ENCODE measurements around the gene IQGAP2. TPM values are rescaled to one million over a fixed set of nuclear protein-coding genes. Genes with fewer than 3 reads are reported as not detected.

Gene IQGAP2
- total and polyA plus RNA-seq, 2 of the 8 experiments (the other 6 are each of a cell fraction or from before 2014, with no cell fraction given) = 19.7 to 66.0 TPM

- TF ChIP-seq SP2 (IDR thresholded peaks at IDR 0.05; ENCODE audit: low read length) (no peak), SUZ12 (IDR thresholded peaks at IDR 0.05; ENCODE audit: low read length) (no peak), SIN3A (conservative IDR thresholded peaks at IDR 0.05 in 1 of 2, IDR thresholded peaks at IDR 0.05 in 1 of 2; ENCODE audit: low read depth in 1 of 2, low read length in 2 of 2) (no peak), RAD21 (IDR thresholded peaks at IDR 0.05 in 1 of 2, conservative IDR thresholded peaks at IDR 0.05 in 1 of 2; ENCODE audit: low read depth in 2 of 2, low read length in 2 of 2) (no peak), SIRT6 (IDR thresholded peaks at IDR 0.05; ENCODE audit: low read length) (no peak), CHD1 (IDR thresholded peaks at IDR 0.05; ENCODE audit: low read depth, low read length) (no peak), ASH2L (IDR thresholded peaks at IDR 0.05; ENCODE audit: low read length) (no peak), SIX5 (IDR thresholded peaks at IDR 0.05; ENCODE audit: low read depth, low read length) (no peak), NRF1 (IDR thresholded peaks at IDR 0.05; ENCODE audit: low read depth, low read length) (no peak), RFX5 (IDR thresholded peaks at IDR 0.05; ENCODE audit: borderline replicate concordance, low read depth, low read length) (no peak), SRF (IDR thresholded peaks at IDR 0.05; ENCODE audit: low read depth, low read length) (no peak)
Observed at GRCh38 chr5:76620166-76620565, 217.1 kb downstream of the IQGAP2 start (continued).

Measured in H1 (cell line).